Coronary artery (tissue), 2 donors: Measurements from ENCODE around the gene ZNF502.
A peak's percentile ranks its signal among the peaks of the same experiment; 100 is the strongest.

Experiments used
- DNase-seq: peaks from one replicate; pipeline ENCODE4 v3.0.0-alpha.2; 2017; ENCODE audit warnings: low spot score
- H3K27ac ChIP-seq, 2 donors: fragments of 200-600 bp; sonication (generic); one replicate each; pipeline ENCODE4 v1.5.1; 2016 to 2019
- H3K4me3 ChIP-seq: fragments of 200-600 bp; sonication (generic); 2 replicates; pipeline ENCODE4 v1.5.1; 2016; ENCODE audit warnings: mild to moderate bottlenecking, moderate library complexity
- CTCF ChIP-seq: fragments of 200-600 bp; sonication (generic); IDR thresholded peaks from one replicate; pipeline ENCODE4 v1.5.1; 2019; ENCODE audit warnings: antibody characterized with exemption

Gene ZNF502

DNA sequence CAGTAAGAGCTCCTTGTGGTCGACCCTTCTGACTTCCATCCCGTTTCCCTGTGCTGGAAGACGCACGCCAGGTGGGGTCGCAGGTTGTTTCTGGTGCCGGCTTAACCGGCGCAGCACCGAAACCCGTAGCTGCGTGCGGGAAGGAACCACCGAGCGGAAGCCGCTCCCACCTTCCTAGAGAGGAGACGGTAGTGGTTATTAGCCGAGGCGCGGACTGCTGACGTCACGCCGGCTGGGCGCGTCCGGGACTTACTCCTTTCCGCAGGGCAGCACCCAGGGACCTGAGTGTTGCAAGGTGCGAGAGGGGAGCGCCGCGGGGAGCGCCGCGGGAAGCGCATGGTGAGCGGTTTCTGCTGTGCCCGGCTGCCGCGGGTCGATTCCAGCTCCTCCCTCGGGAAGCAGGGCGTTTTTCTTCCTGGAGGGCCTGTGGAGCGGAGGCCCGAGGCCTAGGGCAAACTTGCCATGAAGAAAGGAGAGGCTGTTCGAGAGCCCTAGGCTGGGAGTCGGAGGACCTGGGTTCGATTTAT is 17.0 kb downstream of the ZNF502 start, which contains the start of gene ZNF501:
ZNF501 (plus strand) TSS at position 252 of the 527 bp plus-strand sequence. CDS start 4,787 bp downstream, outside the sequence.
- TF ChIP-seq CTCF: no peak
- H3K4me3 ChIP-seq: peak within 1 kb of the TSS; percentile 80
- DNase-seq: peak; percentile 96
- H3K27ac ChIP-seq: peak within 1 kb of the TSS; percentile 35 to 65

GRCh38 chr3:44734646-44735168 is 22.2 kb downstream of the ZNF502 start:
- TF ChIP-seq CTCF: no peak
- no peak overlapping the region for H3K4me3 ChIP-seq
- no peak overlapping the region for H3K27ac ChIP-seq
- DNase-seq: no peak

DNA sequence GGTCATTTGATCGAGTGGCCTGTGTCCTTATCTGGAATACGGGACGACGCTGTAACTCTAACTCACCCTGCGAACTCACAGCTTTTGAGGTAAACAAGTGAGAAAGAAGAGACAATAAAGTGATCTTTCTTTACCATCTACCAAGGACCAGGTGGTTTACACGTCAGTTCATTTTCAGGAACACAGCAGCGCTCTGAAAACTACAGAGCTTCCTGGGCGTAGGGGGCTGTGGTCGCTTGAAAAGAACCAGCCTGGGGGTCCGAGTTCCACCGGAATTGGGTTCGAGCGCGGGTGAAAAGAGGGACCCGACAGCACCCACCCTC is 48.6 kb downstream of the ZNF502 start:
- Histone ChIP-seq H3K4me3 (peak overlapping the region; percentile 75), H3K27ac (peak overlapping the region; percentile 31 to 73)
- no peak for DNase-seq
- no peak for TF ChIP-seq CTCF

DNA sequence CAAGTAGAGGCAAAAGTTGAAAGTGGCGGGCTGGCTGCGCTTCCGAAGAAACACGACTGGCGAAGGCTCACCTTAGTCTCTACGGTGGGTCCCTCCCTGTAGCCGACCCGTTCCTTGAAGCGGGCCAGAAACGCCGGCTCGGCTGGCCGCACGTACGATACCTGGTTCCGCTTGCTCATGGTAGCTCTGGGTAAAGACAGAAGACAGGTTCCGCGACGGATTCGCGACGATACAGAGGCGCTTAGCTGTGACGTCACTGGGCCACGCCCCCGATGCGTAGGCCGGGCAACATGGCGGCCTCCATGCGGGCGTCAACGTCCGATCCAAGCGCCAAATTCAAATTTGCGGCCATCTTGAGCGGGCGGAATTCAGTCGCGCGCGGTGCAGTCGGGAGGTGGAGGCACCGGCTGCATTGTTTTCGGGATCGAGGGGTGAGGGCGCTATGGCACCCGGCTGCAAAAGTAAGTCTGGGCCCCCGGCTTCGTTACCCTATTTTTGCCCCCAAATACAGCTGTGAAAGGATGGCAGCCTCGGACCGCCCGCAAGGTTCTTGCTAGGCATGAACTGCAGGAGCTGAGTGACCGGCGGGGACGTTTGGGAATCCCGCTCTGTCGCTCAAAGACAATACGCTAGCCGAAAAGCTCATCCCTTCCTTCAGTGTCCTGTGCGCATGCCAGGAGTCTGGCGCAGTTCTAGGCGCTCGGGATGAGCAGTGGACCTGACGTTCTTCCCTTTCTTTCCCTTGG is 49.1 kb downstream of the ZNF502 start, which contains the start of the genes KIAA1143 and KIF15:
KIAA1143 (minus strand) TSS at position 196 of the 746 bp plus-strand sequence; CDS start at position 179, 17 bp downstream.
KIF15 (plus strand) TSS at position 371 of the 746 bp plus-strand sequence; CDS start at position 443, 72 bp downstream.
- no peak for TF ChIP-seq CTCF
- peak; percentile 96 for DNase-seq
- H3K4me3 ChIP-seq: peak within 1 kb of the TSS; percentile 75
- H3K27ac ChIP-seq: peak within 1 kb of the TSS; percentile 31 to 73

GRCh38 chr3:44762170-44762677 is 49.8 kb downstream of the ZNF502 start:
- Histone ChIP-seq H3K4me3 (peak overlapping the region; percentile 75), H3K27ac (no peak overlapping the region)
- no peak for TF ChIP-seq CTCF
- DNase-seq: no peak

DNA sequence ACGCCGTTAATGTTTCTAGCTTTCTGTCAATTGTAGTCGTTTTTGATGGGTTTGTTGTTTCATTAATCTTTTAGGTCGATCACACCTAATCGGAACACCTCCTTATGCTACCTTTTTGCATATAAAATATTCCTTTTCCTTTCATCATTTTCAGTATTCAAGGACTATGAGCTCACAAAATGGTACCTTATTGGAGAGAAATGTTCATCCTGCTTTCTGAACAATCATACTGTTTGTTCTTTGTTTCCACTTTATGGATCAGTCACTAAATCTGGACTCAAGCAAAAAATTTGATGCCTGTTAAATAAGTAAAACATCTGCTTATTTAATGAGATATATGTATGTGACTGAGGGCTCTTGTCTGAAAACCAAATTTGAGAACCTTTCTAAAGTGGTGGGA is 50.2 kb downstream of the ZNF502 start:
- Histone ChIP-seq H3K4me3 (no peak overlapping the region), H3K27ac (no peak overlapping the region)
- TF ChIP-seq CTCF: no peak
- DNase-seq: no peak
